IMR-90 (cell line): ENCODE data around the gene SLC12A8. TPM values are rescaled to one million over a fixed set of nuclear protein-coding genes. Genes with fewer than 3 reads are reported as not detected.

Experiments used
- polyA plus RNA-seq, 3 experiments: library from polyadenylated mRNA; depleted of rRNA; stranded (reverse); fragments of >200 nt; gene quantifications; 2 replicates each; pipeline ENCODE4 v1.2.3, GENCODE V29; 2012; ENCODE audit warnings: low replicate concordance in 1 of 3
- total RNA-seq: library from RNA; depleted of rRNA; stranded (reverse); fragments of >200 nt; gene quantifications from 2 replicates; pipeline ENCODE4 v1.2.3, GENCODE V29; 2012
- TF ChIP-seq, protein P1 (sequence below): conservative IDR thresholded peaks from 2 replicates; pipeline ENCODE4 v1.5.1; 2012; ENCODE audit warnings: mild to moderate bottlenecking, low read depth, low read length, improper control_type of control experiment

The SLC12A8 gene
- total and polyA plus RNA-seq, 2 of the 4 experiments (the other 2 are of a cell fraction) = 2.2 to 4.3 TPM

DNA sequence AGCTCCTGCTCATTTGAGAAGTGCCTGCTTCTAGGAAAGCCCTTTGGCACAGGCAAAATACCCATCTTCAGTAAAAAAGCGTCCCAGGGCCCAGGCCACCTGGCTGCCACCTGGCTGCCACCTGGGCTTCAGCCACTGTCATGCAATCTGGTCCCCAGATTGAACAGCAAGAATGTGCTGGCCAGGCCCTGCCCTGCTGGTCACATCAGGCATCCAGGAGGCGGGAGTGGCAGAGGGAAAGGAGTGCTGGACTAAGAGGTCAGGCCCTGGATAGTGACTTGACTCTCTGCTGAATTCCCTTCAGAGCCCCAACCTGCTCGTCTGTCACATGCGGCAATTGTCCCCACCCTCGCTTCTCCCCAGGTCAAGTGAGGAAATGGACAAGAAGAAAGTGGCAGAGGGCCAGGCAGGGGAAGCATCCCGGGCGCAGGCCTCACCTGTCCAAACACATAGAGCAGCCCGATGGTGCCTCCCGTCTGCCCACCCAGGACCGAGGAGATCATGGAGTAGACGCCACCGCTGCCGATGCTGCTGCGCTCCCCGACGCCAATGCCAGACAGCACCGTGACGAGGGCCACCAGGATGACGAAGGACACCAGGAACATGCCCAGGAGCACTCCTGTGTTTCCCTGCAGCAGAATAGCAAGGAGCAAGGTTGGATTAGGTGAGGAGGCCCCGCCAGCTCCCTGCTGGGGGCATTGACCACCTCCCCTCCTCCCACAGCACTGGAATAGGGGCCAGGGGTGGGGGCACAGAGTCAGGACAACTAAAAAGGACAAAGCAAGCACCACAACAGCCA, 25.5 kb downstream of the SLC12A8 start (continued):
- TF ChIP-seq, protein P1, sequence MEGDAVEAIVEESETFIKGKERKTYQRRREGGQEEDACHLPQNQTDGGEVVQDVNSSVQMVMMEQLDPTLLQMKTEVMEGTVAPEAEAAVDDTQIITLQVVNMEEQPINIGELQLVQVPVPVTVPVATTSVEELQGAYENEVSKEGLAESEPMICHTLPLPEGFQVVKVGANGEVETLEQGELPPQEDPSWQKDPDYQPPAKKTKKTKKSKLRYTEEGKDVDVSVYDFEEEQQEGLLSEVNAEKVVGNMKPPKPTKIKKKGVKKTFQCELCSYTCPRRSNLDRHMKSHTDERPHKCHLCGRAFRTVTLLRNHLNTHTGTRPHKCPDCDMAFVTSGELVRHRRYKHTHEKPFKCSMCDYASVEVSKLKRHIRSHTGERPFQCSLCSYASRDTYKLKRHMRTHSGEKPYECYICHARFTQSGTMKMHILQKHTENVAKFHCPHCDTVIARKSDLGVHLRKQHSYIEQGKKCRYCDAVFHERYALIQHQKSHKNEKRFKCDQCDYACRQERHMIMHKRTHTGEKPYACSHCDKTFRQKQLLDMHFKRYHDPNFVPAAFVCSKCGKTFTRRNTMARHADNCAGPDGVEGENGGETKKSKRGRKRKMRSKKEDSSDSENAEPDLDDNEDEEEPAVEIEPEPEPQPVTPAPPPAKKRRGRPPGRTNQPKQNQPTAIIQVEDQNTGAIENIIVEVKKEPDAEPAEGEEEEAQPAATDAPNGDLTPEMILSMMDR = no peak
